Right cardiac atrium (tissue), 5 donors: ENCODE measurements around the gene DIPK1B. TPM values are rescaled to one million over a fixed set of nuclear protein-coding genes. Genes with fewer than 3 reads are reported as not detected.
"Not testable (repeated sequence)": the region's sequence is repeated elsewhere in the genome, so short reads cannot be mapped to it uniquely, and the experiment has no call there.

Experiments
- ATAC-seq, 2 donors: fragments of 200-7000 bp; cut with Tn5 transposase; one replicate each; pipeline versions ENCODE4 v1.8.0 to v1.9.1; 2020; ENCODE audit warnings: moderate library complexity in 2 of 2, mild to moderate bottlenecking in 1 of 2
- DNase-seq, 3 donors: peaks; one replicate each; pipeline ENCODE4 v3.0.0-alpha.2; 2020
- H3K27ac ChIP-seq: one replicate; pipeline ENCODE4 v1.5.1; 2013; ENCODE audit warnings: mild to moderate bottlenecking, low read length, control low read depth, moderate library complexity
- H3K27me3 ChIP-seq: one replicate; pipeline ENCODE4 v1.6.1; 2013; ENCODE audit not compliant: control insufficient read depth, insufficient read depth
- H3K4me1 ChIP-seq: one replicate; pipeline ENCODE4 v1.6.1; 2013; ENCODE audit warnings: low read length; ENCODE audit not compliant: control insufficient read depth, insufficient read depth
- H3K4me3 ChIP-seq: one replicate; pipeline ENCODE4 v1.5.1; 2013; ENCODE audit warnings: low read length, control low read depth
- H3K9me3 ChIP-seq: one replicate; pipeline ENCODE4 v1.6.1; 2013; ENCODE audit warnings: low read length; ENCODE audit not compliant: control insufficient read depth
- WGBS: extraction: QIAGEN DNeasy Blood & Tissue Kit; methylation state at CpG from one replicate; pipeline ENCODE4 v1.1.7; 2013; 5-methylcytosine and 5-hydroxymethylcytosine counted together
- intact Hi-C, 4 donors: fragments of 100-400 bp; cut with DNase I; formaldehyde crosslinking; loops; one replicate each; pipeline versions ENCODE4 v1.11.0 to v1.14.0; 2022 to 2023
- polyA plus RNA-seq: library from polyadenylated mRNA; stranded (reverse); fragments of 200-250 nt; gene quantifications from one replicate; pipeline ENCODE4 v1.2.3, GENCODE V29; 2013
- total RNA-seq, 4 donors: library from RNA; stranded (reverse); fragmentation: NEBNext Ultra II Directional; extraction: Animal tissue kit (Norgen Biotek cat#: 25700); gene quantifications; one replicate each; pipeline ENCODE4 v1.2.1, GENCODE V29; 2021
- donor health status: healthy with polysubstance abuse.
- donor health status: DM: no; HTN: yes; CAD: no.
- donor health status: DM: no; HTN: no; CAD: no.
- donor health status: DM: no; HTN: yes; CAD: no; lungs with severe emphysema.
- donor health status: DM: yes; HTN: yes; CAD: no.

The DIPK1B gene
- total and polyA plus RNA-seq, 5 donors: 34.2 to 42.7 (median 38.1) TPM

DNA sequence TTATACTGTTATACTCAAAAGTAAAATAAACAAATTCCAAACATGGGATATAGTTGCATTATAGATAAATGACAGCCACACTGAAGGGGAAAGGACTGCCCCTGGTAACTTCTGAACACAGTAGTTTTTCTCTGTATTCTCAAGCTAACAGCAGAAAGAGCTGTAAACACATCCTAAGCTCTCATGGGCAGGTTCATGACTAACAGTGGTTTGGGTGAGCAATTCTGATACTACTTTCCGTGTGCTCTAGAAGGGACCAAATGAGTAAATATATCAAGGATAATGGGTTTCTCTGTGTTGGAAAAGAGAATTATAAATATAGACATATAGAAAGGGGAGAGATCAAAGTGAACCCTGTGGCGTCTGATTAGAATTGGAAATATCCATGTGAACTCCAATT, 38.2 kb downstream of the DIPK1B start:
- ATAC-seq: no peak
- Histone ChIP-seq H3K27me3 (no peaks in the 10 kb centered on the region), H3K27ac (no peak overlapping the region), H3K9me3 (no peaks in the 10 kb centered on the region), H3K4me1 (no peaks in the 10 kb centered on the region), H3K4me3 (no peak overlapping the region)
- 65% methylated on average over 2 of the region's 2 CpGs for WGBS
- no peak for DNase-seq
- intact Hi-C loops: no loop called here

DNA sequence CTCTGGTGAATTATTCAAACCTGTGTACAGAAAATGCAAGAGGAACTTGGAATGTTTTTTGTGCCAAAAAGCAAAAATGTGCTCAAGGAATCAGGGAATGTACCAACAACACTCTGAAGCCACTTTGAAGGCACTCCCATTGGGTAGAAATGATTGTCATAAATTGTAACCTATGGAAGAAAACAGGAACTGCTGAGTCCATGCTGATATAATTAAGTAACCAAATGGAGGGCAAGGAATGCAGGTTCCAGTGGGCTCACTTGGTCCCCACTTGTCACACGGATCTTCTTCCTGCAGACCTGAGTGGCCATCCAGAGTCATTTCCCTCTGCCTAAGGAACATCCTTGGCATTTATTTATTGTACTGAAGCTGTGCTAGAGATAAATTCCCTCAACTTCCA, 38.9 kb downstream of the DIPK1B start:
- 90% methylated on average over 1 of the region's 1 CpG for WGBS
- H3K27me3 ChIP-seq: no peaks in the 10 kb centered on the region
- no peak overlapping the region for H3K27ac ChIP-seq
- H3K4me3 ChIP-seq: no peak overlapping the region
- ATAC-seq (no peak), DNase-seq (no peak)
- H3K9me3 ChIP-seq: no peaks in the 10 kb centered on the region
- H3K4me1 ChIP-seq: no peaks in the 10 kb centered on the region
- intact Hi-C loops: no loop called here

DNA sequence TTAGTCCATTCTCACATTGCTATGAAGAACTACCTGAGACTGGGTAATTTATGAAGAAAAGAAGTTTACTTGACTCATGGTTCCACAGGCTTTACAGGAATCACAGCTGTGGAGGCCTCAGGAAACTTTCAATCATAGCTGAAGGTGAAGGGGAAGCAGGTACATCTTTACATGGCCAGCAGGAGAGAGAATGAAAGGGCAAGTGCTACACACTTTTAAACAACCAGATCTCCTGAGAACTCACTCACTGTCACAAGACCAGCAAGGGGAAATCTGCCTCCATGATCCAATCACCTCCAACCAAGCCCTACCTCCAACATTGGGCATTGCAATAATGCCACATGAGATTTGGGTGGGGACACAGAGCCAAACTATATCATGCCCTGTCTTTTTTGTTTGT, 39.4 kb downstream of the DIPK1B start:
- DNase-seq (no peak), ATAC-seq (no peak)
- Histone ChIP-seq H3K4me1 (no peaks in the 10 kb centered on the region), H3K27ac (no peak overlapping the region), H3K9me3 (no peaks in the 10 kb centered on the region), H3K27me3 (no peaks in the 10 kb centered on the region), H3K4me3 (no peak overlapping the region)
- intact Hi-C loops: no loop called here

DNA sequence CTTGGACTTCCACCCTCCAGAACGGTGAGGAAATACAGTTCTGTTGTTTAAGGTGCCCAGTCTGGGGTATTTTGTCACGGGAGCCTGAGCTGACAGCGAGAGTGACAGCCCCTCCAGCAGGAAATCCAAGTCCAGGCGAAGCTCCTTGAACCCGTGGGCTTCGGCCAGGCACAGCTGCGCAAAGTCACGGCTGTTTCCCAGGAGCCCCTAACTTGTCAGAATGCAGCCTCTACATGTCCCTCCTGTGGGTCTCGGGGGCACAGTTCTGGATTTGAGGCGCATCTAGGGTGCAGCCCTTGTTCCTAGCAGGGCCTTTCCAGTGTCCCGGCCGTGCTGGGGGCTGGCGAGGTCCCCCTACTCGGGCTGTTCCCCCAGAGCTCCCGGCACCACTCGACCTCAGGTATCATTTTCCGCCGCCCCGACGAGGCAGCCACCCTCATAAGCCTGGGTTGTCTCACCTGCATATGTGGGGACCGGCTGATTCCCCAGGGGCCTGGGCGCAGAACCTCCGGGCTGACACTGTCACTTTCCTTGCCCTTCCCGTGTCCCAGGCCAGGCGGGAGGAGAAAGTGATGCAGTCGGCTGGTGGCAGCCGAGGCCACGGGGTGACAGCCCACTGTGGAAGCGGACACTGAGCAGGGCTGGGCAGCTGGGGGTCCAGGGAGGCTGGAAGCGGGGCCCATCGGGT, 41.1 kb downstream of the DIPK1B start:
- H3K9me3 ChIP-seq: no peaks in the 10 kb centered on the region
- no peak for ATAC-seq
- intact Hi-C loops: no loop called here
- no peaks in the 10 kb centered on the region for H3K4me1 ChIP-seq
- H3K4me3 ChIP-seq: no peak overlapping the region
- DNase-seq: peak in 1 of 3 donors; percentile 51
- no peak overlapping the region for H3K27ac ChIP-seq
- H3K27me3 ChIP-seq: no peaks in the 10 kb centered on the region
- WGBS: 88% methylated on average over 31 of the region's 31 CpGs

DNA sequence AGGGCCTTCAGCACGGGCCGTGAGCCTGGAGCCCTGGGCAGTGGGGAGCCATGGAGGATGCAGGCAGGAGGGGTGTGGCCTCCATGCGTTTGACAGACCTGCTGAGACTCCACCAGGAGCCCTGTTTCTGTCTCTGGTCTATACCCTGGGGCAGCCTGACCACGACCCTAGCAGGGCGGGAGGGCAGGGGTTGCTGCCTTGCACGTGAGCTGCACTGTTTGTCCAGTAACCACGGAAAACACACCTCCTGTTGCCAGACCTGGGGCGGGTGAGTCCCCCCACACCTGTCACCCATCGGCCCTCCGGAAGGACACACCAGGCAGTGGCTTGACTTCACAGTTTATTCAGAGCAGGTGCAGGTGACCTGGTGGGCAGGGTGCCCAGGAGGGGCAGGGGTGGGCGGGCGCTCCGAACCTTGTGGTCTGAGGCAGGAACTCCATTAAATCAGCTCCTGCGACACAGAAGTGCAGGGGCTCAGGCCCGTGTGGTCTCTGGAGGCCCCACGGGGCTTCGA, 41.7 kb downstream of the DIPK1B start:
- Histone ChIP-seq H3K27ac (no peak overlapping the region), H3K27me3 (no peaks in the 10 kb centered on the region), H3K9me3 (no peaks in the 10 kb centered on the region), H3K4me1 (no peaks in the 10 kb centered on the region), H3K4me3 (no peak overlapping the region)
- intact Hi-C loops: no loop called here
- 78% methylated on average over 17 of the region's 17 CpGs for WGBS
- ATAC-seq (no peak), DNase-seq (no peak)

DNA sequence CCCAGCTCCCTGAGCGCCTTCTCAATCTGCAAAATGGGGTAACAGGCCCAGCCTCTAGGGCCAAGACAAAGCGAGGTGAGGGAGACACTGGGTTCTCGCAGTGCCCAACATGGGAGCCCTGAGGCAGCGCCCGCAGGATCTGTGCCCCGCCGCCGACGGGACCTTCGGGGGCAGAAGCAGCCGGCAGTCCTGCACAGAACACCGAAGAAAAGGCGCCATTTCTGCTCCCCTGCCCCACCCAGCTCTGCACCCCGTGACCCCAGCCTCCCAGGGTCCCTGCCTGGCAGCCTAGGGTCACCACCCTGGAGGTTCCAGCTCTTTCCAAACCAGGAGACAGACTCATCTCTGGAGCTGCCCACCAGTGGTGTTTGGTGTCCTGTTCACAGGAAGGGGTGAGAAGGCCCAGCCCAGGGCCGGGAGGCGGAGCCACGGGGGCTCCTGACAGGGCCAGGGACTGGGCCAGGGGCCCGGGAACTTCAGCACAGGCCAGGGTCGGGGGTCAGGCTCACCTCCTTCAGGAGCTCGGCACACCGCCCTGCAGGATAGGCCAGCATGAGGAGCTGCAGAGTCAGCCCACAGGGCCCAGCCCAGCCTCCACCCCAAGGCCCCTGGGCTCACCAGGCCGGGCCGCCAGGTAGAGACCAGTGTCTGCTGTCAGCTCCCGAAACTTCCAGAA, 42.4 kb downstream of the DIPK1B start:
- DNase-seq (peak in 1 of 3 donors; percentile 56), ATAC-seq (no peak)
- no peaks in the 10 kb centered on the region for H3K9me3 ChIP-seq
- H3K27me3 ChIP-seq: no peaks in the 10 kb centered on the region
- intact Hi-C loops: no loop called here
- no peak overlapping the region for H3K27ac ChIP-seq
- H3K4me1 ChIP-seq: no peaks in the 10 kb centered on the region
- 80% methylated on average over 24 of the region's 24 CpGs for WGBS
- H3K4me3 ChIP-seq: no peak overlapping the region

DNA sequence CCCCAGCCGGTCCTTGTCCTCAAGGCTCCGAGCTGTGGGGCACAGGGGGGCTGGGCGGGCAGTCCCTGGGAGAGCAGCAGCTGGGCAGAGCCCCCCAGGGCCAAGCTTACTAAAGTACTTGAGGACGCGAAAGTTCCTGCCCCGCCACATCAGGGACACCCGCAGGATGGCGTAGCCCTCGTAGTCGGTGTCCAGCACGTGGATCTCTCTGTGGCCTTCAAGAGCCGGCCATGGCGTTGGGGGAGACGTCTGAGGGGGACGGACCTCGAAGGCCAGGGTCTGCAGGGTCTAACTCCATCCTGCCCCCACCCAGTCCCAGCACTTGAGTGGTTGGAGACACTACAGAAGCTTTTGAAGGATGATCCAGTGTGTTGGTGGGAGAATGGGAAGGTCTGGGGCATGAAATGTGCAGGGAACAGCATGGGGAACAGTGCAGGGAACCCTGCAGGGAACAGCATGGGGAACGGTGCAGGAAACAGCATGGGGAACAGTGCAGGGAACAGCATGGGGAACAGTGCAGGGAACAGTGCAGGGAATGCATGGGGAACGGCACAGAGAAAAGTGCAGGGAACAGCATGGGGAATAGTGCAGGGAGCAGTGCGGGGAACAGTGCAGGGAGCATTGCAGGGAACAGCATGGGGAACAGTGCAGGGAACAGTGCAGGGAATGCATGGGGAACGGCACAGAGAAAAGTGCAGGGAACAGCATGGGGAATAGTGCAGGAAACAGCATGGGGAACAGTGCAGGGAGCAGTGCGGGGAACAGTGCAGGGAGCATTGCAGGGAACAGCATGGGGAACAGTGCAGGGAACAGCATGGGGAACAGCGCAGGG, 43.1 kb downstream of the DIPK1B start:
- peak in 1 of 3 donors; percentile 11 for DNase-seq
- ATAC-seq, intact Hi-C loops: not testable (repeated sequence)

DNA sequence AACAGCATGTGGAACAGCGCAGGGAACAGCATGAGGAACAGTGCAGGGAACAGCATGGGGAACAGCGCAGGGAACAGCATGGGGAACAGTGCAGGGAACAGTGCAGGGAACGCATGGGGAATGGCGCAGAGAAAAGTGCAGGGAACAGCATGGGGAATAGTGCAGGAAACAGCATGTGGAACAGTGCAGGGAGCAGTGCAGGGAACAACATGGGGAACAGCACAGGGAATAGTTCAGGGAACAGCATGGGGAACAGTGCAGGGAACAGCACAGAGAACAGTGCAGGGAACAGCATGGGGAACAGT, 43.7 kb downstream of the DIPK1B start:
- H3K4me1 ChIP-seq: no peaks in the 10 kb centered on the region
- no peak overlapping the region for H3K4me3 ChIP-seq
- no peaks in the 10 kb centered on the region for H3K9me3 ChIP-seq
- no peak for ATAC-seq
- 98% methylated on average over 4 of the region's 4 CpGs for WGBS
- DNase-seq: no peak
- H3K27ac ChIP-seq: no peak overlapping the region
- H3K27me3 ChIP-seq: no peaks in the 10 kb centered on the region
- intact Hi-C loops: no loop called here

More for the DNA sequence above, 43.1 kb downstream of the DIPK1B start:
- 93% methylated on average over 22 of the region's 22 CpGs for WGBS
- H3K9me3 ChIP-seq, H3K4me1 ChIP-seq, H3K27me3 ChIP-seq, H3K27ac ChIP-seq, H3K4me3 ChIP-seq: not testable (repeated sequence)

DNA sequence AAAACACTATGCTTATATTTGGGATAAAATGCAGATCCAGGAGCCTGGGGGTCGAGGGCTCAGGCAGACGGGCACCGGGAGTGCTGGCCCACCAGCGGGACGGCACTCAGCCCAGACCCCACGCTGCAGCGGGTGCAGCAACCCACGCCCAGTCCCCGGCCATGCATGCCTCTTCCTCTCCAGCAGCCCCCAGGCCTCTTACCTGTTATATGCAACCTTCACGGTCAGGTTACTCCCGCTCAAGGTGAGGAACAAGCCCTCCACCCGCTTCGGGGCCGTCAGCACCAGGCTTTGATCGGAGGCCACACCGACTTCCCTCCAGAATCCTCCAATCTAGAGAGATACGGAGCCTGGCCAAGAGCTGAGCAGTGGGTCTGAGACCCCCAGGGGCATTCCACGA, 44.5 kb downstream of the DIPK1B start:
- intact Hi-C loops: no loop called here
- Histone ChIP-seq H3K4me1 (no peaks in the 10 kb centered on the region), H3K27ac (no peak overlapping the region), H3K4me3 (no peak overlapping the region), H3K9me3 (no peaks in the 10 kb centered on the region), H3K27me3 (no peaks in the 10 kb centered on the region)
- WGBS: 95% methylated on average over 18 of the region's 18 CpGs
- ATAC-seq (no peak), DNase-seq (peak in 1 of 3 donors; percentile 58)

DNA sequence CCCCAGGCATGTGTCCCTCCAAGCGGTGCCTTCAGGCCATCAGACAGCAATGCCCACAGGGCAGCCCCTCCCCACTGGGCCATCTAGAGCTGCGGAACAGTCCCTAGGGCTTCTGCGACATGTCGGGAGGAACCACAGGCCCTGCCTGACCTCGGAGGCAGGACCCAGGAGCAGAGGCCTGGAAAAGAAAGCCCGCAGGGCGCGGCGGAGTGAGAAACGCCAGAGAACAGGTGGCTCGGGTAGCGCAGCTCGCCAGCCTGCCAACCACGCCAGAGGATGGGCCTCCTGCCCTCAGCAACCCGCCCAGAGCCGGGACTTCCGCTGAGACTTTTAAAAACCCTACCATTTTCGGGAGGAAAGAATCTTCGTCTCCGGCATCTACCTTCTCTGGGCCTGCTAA, 45.0 kb downstream of the DIPK1B start:
- ATAC-seq: no peak

DNA sequence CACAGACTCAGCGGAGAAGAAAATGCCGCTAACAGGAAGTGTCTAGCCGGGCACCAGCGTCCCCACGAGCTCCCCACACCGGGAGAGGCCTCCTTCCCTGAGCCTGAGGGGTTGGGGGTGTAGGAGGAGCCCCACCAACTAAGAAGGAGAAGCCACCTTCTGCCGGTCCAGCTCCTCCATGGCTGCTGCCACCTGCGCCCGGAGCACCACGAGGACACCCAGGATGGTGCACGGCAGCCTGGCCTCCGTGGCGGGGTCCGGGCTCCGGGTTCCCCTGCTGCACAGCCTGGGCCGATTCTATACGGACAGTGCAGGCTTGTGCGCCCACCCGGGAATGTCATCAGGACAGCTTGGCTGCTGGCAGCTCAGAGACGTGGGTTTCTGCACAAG, 45.4 kb downstream of the DIPK1B start:
- H3K27ac ChIP-seq: no peak overlapping the region
- H3K9me3 ChIP-seq: no peaks in the 10 kb centered on the region
- ATAC-seq (no peak), DNase-seq (peak in 1 of 3 donors; percentile 49)
- H3K27me3 ChIP-seq: no peaks in the 10 kb centered on the region
- intact Hi-C loops: no loop called here
- no peaks in the 10 kb centered on the region for H3K4me1 ChIP-seq
- no peak overlapping the region for H3K4me3 ChIP-seq
- WGBS: 85% methylated on average over 20 of the region's 20 CpGs

More for the DNA sequence above, 45.0 kb downstream of the DIPK1B start:
- intact Hi-C loops: no loop called here
- Histone ChIP-seq H3K27me3 (no peaks in the 10 kb centered on the region), H3K4me1 (no peaks in the 10 kb centered on the region), H3K9me3 (no peaks in the 10 kb centered on the region), H3K27ac (no peak overlapping the region), H3K4me3 (no peak overlapping the region)
- DNase-seq: peak in 1 of 3 donors; percentile 48
- WGBS: 93% methylated on average over 20 of the region's 20 CpGs
